H9 (cell line): Measurements from ENCODE around the gene ABCB6. TPM values are rescaled to one million over a fixed set of nuclear protein-coding genes. Genes with fewer than 3 reads are reported as not detected.

ENCODE experiments used
- DNase-seq: peaks from one replicate; pipeline ENCODE4 v3.0.0-alpha.2; 2017
- H2AFZ ChIP-seq: one replicate; pipeline ENCODE4 v1.6.1; 2013; ENCODE audit warnings: mild to moderate bottlenecking, low read length, control low read depth, moderate library complexity
- H2AK5ac ChIP-seq: 2 replicates; pipeline ENCODE4 v1.6.1; 2013; ENCODE audit warnings: low read length, control low read depth, mixed read lengths; ENCODE audit not compliant: insufficient read length
- H2BK120ac ChIP-seq: one replicate; pipeline ENCODE4 v1.6.1; 2013; ENCODE audit warnings: low read depth, mild to moderate bottlenecking, low read length, control low read depth, inconsistent platforms; ENCODE audit not compliant: poor library complexity, severe bottlenecking
- H2BK12ac ChIP-seq: 2 replicates; pipeline ENCODE4 v1.6.1; 2013; ENCODE audit warnings: low read length, control low read depth, mixed read lengths, low read depth; ENCODE audit not compliant: insufficient read length
- H2BK15ac ChIP-seq: 2 replicates; pipeline ENCODE4 v1.6.1; 2013; ENCODE audit warnings: low read depth, low read length, control low read depth
- H2BK20ac ChIP-seq: one replicate; pipeline ENCODE4 v1.6.1; 2013; ENCODE audit warnings: low read depth, mild to moderate bottlenecking, low read length, control low read depth, inconsistent platforms; ENCODE audit not compliant: poor library complexity, severe bottlenecking
- H2BK5ac ChIP-seq: 2 replicates; pipeline ENCODE4 v1.6.1; 2013; ENCODE audit warnings: low read length, control low read depth, mixed read lengths; ENCODE audit not compliant: insufficient read length
- H3K14ac ChIP-seq: 2 replicates; pipeline ENCODE4 v1.6.1; 2013; ENCODE audit warnings: low read length, control low read depth; ENCODE audit not compliant: insufficient read depth
- H3K18ac ChIP-seq: 2 replicates; pipeline ENCODE4 v1.6.1; 2013; ENCODE audit warnings: low read depth, mild to moderate bottlenecking, mixed read lengths, low read length, control low read depth; ENCODE audit not compliant: insufficient read length
- H3K23ac ChIP-seq: 2 replicates; pipeline ENCODE4 v1.6.1; 2013; ENCODE audit warnings: low read length, control low read depth, mixed read lengths, low read depth; ENCODE audit not compliant: insufficient read length
- H3K23me2 ChIP-seq: 2 replicates; pipeline ENCODE4 v1.6.1; 2013; ENCODE audit warnings: low read depth, mild to moderate bottlenecking, mixed read lengths, low read length, control low read depth; ENCODE audit not compliant: insufficient read length, poor library complexity, severe bottlenecking
- H3K27ac ChIP-seq: 2 replicates; pipeline ENCODE4 v1.5.1; 2013; ENCODE audit warnings: low read length, control low read depth, mixed read lengths, low read depth; ENCODE audit not compliant: insufficient read length
- H3K27me3 ChIP-seq: 2 replicates; pipeline ENCODE4 v1.6.1; 2013; ENCODE audit warnings: low read length, control low read depth, inconsistent platforms; ENCODE audit not compliant: insufficient read depth
- H3K4ac ChIP-seq: 2 replicates; pipeline ENCODE4 v1.6.1; 2013; ENCODE audit warnings: low read depth, mild to moderate bottlenecking, control low read depth, inconsistent platforms, low read length, moderate library complexity
- H3K4me1 ChIP-seq: 2 replicates; pipeline ENCODE4 v1.6.1; 2013; ENCODE audit warnings: low read length, control low read depth, inconsistent platforms; ENCODE audit not compliant: insufficient read depth
- H3K4me2 ChIP-seq: 2 replicates; pipeline ENCODE4 v1.6.1; 2013; ENCODE audit warnings: low read length, control low read depth, mixed read lengths; ENCODE audit not compliant: insufficient read length, insufficient read depth
- H3K56ac ChIP-seq: 2 replicates; pipeline ENCODE4 v1.6.1; 2013; ENCODE audit warnings: low read depth, mild to moderate bottlenecking, mixed read lengths, low read length, control low read depth; ENCODE audit not compliant: insufficient read length
- H3K79me1 ChIP-seq: 2 replicates; pipeline ENCODE4 v1.6.1; 2013; ENCODE audit warnings: low read depth, mild to moderate bottlenecking, moderate library complexity, low read length, control low read depth, inconsistent platforms; ENCODE audit not compliant: insufficient read depth, poor library complexity, severe bottlenecking
- H3K79me2 ChIP-seq: 2 replicates; pipeline ENCODE4 v1.6.1; 2013; ENCODE audit warnings: low read length, control low read depth, inconsistent platforms; ENCODE audit not compliant: insufficient read depth
- H3K9ac ChIP-seq: 2 replicates; pipeline ENCODE4 v1.6.1; 2013; ENCODE audit warnings: low read length, control low read depth, mixed read lengths; ENCODE audit not compliant: insufficient read length; ENCODE audit errors: extremely low read depth
- H3K9me3 ChIP-seq: one replicate; pipeline ENCODE4 v1.6.1; 2013; ENCODE audit warnings: low read depth, low read length, inconsistent platforms; ENCODE audit not compliant: control insufficient read depth
- H3T11ph ChIP-seq: one replicate; pipeline ENCODE4 v1.6.1; 2013; ENCODE audit warnings: mild to moderate bottlenecking, low read length, control low read depth, inconsistent platforms
- H4K20me1 ChIP-seq: one replicate; pipeline ENCODE4 v1.6.1; 2013; ENCODE audit not compliant: control insufficient read depth, insufficient read length, insufficient read depth
- H4K5ac ChIP-seq: 2 replicates; pipeline ENCODE4 v1.6.1; 2013; ENCODE audit warnings: low read depth, mild to moderate bottlenecking, mixed read lengths, low read length, control low read depth; ENCODE audit not compliant: insufficient read length
- H4K8ac ChIP-seq: replicated peaks from 2 replicates; pipeline ENCODE4 v1.6.1; 2013; ENCODE audit warnings: low read length, control low read depth, mixed read lengths, low read depth; ENCODE audit not compliant: insufficient read length
- H4K91ac ChIP-seq: 2 replicates; pipeline ENCODE4 v1.6.1; 2013; ENCODE audit warnings: low read depth, mild to moderate bottlenecking, moderate library complexity, mixed read lengths, low read length, control low read depth; ENCODE audit not compliant: insufficient read length
- H3K27ac Mint-ChIP-seq, 3 experiments: 2 replicates in 2 of 3; 3 replicates in 1 of 3; pipeline ENCODE4 v1.8.0; 2020 to 2021; ENCODE audit warnings: mixed read lengths in 3 of 3, mild to moderate bottlenecking in 1 of 3, moderate library complexity in 1 of 3
- H3K27me3 Mint-ChIP-seq: 2 replicates; pipeline ENCODE4 v1.8.0; 2021; ENCODE audit warnings: low read depth, mild to moderate bottlenecking, moderate library complexity, mixed read lengths
- H3K36me3 Mint-ChIP-seq, 3 experiments: 2 replicates in 2 of 3; 3 replicates in 1 of 3; pipeline ENCODE4 v1.8.0; 2020 to 2021; ENCODE audit warnings: low read depth in 3 of 3, mixed read lengths in 3 of 3; ENCODE audit not compliant: insufficient read depth in 1 of 3
- H3K4me1 Mint-ChIP-seq, 2 experiments: 2 replicates each; pipeline ENCODE4 v1.8.0; 2020; ENCODE audit warnings: mixed read lengths in 2 of 2
- H3K4me3 Mint-ChIP-seq, 2 experiments: 2 replicates in 1 of 2; 3 replicates in 1 of 2; pipeline ENCODE4 v1.8.0; 2020 to 2021; ENCODE audit warnings: mild to moderate bottlenecking in 2 of 2, mixed read lengths in 2 of 2, moderate library complexity in 1 of 2
- H3K9me3 Mint-ChIP-seq, 2 experiments: 2 replicates in 1 of 2; 3 replicates in 1 of 2; pipeline ENCODE4 v1.8.0; 2020; ENCODE audit warnings: mild to moderate bottlenecking in 2 of 2, mixed read lengths in 2 of 2, moderate library complexity in 1 of 2
- CTCF ChIP-seq: fragments of 200-600 bp; sonication (generic); conservative IDR thresholded peaks from 3 replicates; pipeline ENCODE4 v1.8.0; 2021; ENCODE audit warnings: antibody characterized with exemption, mild to moderate bottlenecking
- WGBS: extraction: QIAGEN DNeasy Blood & Tissue Kit; methylation state at CpG from one replicate; pipeline ENCODE4 v1.1.7; 2013; ENCODE audit warnings: missing lambda C conversion rate, low lambda C conversion rate, mixed read lengths; ENCODE audit not compliant: insufficient read length; ENCODE audit errors: extremely low coverage; 5-methylcytosine and 5-hydroxymethylcytosine counted together
- total RNA-seq: library from RNA; stranded (reverse); gene quantifications from 2 replicates; pipeline ENCODE4 v1.2.1, GENCODE V29; 2021

The ABCB6 gene
- total RNA-seq, 1 experiment from 2014 or later, result 46.4 TPM

GRCh38 chr2:219206328-219207133, 12.2 kb downstream of the ABCB6 start, which contains the start of gene ZFAND2B:
TSS of gene ZFAND2B (plus strand) at chr2:219206782. CDS start at chr2:219206988, 206 bp downstream.
- no peak within 1 kb of the TSS for H3K23ac ChIP-seq
- no peak within 1 kb of the TSS for H4K5ac ChIP-seq
- H2BK5ac ChIP-seq, result no peak within 1 kb of the TSS
- no peak; the same call in 2 of the 3 replicates for TF ChIP-seq CTCF
- peaks cover 3% of the 10 kb centered on the region in 2 experiments; a peak in 3 of 5 replicates for H3K9me3 Mint-ChIP-seq
- no peaks in the 10 kb centered on the region for H3K79me1 ChIP-seq
- DNase-seq, result peak; percentile 95
- H2BK120ac ChIP-seq, result no peak within 1 kb of the TSS
- no peaks in the 10 kb centered on the region for H3K27me3 ChIP-seq
- H3K27ac Mint-ChIP-seq, result peak within 1 kb of the TSS in 2 of 3 experiments; percentile 90 to 96; a peak in 4 of 7 replicates
- H3K9ac ChIP-seq, result peak within 1 kb of the TSS; percentile 26
- peak within 1 kb of the TSS; percentile 87 for H3K4me2 ChIP-seq
- H2BK15ac ChIP-seq, result no peak within 1 kb of the TSS
- H3K14ac ChIP-seq, result no peak within 1 kb of the TSS
- H3K79me2 ChIP-seq, result no peaks in the 10 kb centered on the region
- no peak within 1 kb of the TSS for H3K18ac ChIP-seq
- H2BK20ac ChIP-seq, result no peak within 1 kb of the TSS
- H2AFZ ChIP-seq, result no peak within 1 kb of the TSS
- H3K4ac ChIP-seq, result no peak within 1 kb of the TSS
- H4K91ac ChIP-seq, result no peak within 1 kb of the TSS
- no peak within 1 kb of the TSS for H4K8ac ChIP-seq
- no peak within 1 kb of the TSS for H2AK5ac ChIP-seq
- H3K4me1 Mint-ChIP-seq, result peaks cover 8 to 13% of the 10 kb centered on the region in 2 experiments
- H3K9me3 ChIP-seq, result no peaks in the 10 kb centered on the region
- H3K4me3 Mint-ChIP-seq, result peak within 1 kb of the TSS; percentile 83 to 88
- no peak within 1 kb of the TSS for H3K56ac ChIP-seq
- no peaks in the 10 kb centered on the region for H4K20me1 ChIP-seq
- H2BK12ac ChIP-seq, result no peak within 1 kb of the TSS
- peaks cover 10% of the 10 kb centered on the region for H3K27me3 Mint-ChIP-seq
- WGBS, result no CpG with 5 or more reads among the region's 76 CpGs
- H3K36me3 Mint-ChIP-seq, result peaks cover 4 to 40% (median 32%) of the 10 kb centered on the region in 3 experiments; a peak in 6 of 7 replicates
- H3K4me1 ChIP-seq, result no peaks in the 10 kb centered on the region
- peaks cover 4% of the 10 kb centered on the region for H3K23me2 ChIP-seq
- no peak within 1 kb of the TSS for H3K27ac ChIP-seq
- H3T11ph ChIP-seq, result no peak within 1 kb of the TSS
